ENCODE measurements around the gene SMG6. TPM values are rescaled to one million over a fixed set of nuclear protein-coding genes. Genes with fewer than 3 reads are reported as not detected.

The SMG6 gene
- total RNA-seq, 1 donor from 2014 or later, result 34.7 TPM

DNA sequence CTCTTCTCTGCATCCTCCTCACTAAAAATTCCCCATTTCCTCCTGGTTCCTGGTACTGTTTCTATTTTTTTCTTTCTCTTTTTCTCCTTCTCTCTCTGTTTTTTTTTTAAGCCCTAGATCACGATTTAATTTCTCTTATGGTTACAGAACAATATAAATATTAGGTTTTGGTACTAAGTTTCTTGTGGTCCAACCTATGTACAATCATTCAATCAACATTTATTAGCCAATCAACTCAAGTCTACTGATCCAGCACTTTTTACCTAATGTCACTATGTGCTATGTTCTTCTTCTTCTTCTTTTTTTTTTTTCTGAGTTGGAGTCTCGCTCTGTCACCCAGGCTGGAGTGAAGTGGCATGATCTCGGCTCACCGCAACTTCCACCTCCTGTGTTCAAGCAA lies 291.1 kb downstream of the SMG6 start:
- H3K27me3 ChIP-seq (ENCODE audit: control insufficient read depth, insufficient read depth, low read length), result peaks cover 27% of the 10 kb centered on the region
- DNase-seq (ENCODE audit: low read depth), result no peak
- no peaks in the 10 kb centered on the region for H3K36me3 ChIP-seq (ENCODE audit: control insufficient read depth, insufficient read depth, low read length)
- no peak overlapping the region for H3K4me3 ChIP-seq (ENCODE audit: low read depth, low read length)
- TF ChIP-seq, protein P1, sequence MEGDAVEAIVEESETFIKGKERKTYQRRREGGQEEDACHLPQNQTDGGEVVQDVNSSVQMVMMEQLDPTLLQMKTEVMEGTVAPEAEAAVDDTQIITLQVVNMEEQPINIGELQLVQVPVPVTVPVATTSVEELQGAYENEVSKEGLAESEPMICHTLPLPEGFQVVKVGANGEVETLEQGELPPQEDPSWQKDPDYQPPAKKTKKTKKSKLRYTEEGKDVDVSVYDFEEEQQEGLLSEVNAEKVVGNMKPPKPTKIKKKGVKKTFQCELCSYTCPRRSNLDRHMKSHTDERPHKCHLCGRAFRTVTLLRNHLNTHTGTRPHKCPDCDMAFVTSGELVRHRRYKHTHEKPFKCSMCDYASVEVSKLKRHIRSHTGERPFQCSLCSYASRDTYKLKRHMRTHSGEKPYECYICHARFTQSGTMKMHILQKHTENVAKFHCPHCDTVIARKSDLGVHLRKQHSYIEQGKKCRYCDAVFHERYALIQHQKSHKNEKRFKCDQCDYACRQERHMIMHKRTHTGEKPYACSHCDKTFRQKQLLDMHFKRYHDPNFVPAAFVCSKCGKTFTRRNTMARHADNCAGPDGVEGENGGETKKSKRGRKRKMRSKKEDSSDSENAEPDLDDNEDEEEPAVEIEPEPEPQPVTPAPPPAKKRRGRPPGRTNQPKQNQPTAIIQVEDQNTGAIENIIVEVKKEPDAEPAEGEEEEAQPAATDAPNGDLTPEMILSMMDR (IDR thresholded peaks at IDR 0.05; ENCODE audit: insufficient read depth, low read length, poor library complexity, severe bottlenecking), result no peak

GRCh38 chr17:2011411-2012371 lies 291.9 kb downstream of the SMG6 start:
- Histone ChIP-seq H3K36me3 (ENCODE audit: control insufficient read depth, insufficient read depth, low read length) (no peaks in the 10 kb centered on the region), H3K27me3 (ENCODE audit: control insufficient read depth, insufficient read depth, low read length) (peaks cover 19% of the 10 kb centered on the region), H3K4me3 (ENCODE audit: low read depth, low read length) (no peak overlapping the region)
- TF ChIP-seq, protein P1 (IDR thresholded peaks at IDR 0.05; ENCODE audit: insufficient read depth, low read length, poor library complexity, severe bottlenecking), result no peak
- no peak for DNase-seq (ENCODE audit: low read depth)

Other genes starting within 250 kb of the SMG6 start
- gene HIC1, start 248.7 kb downstream of the SMG6 start, total RNA-seq, result 8.8 and 11.9 TPM in 2 replicates
- gene SRR, start 165 bp upstream of the SMG6 start, total RNA-seq, result 10.7 and 24.4 TPM in 2 replicates
- 44.8 and 49.1 TPM in 2 replicates for gene TSR1, start 32.7 kb upstream of the SMG6 start, total RNA-seq
- gene SGSM2, start 33.7 kb upstream of the SMG6 start, total RNA-seq, result 24.7 and 49.4 TPM in 2 replicates
- gene MNT, start 97.3 kb upstream of the SMG6 start, total RNA-seq, result 8.7 and 15.1 TPM in 2 replicates
- gene METTL16, start 208.1 kb upstream of the SMG6 start, total RNA-seq, result 32.4 and 41.6 TPM in 2 replicates

Measured in kidney epithelial cell (primary cell).